GM12872 (cell line): Measurements from ENCODE around the gene C19orf73.

Source experiments
- CTCF ChIP-seq: IDR thresholded peaks from 3 replicates; pipeline ENCODE4 v1.5.1; 2011; ENCODE audit warnings: low read depth, mild to moderate bottlenecking, low read length, moderate library complexity; ENCODE audit not compliant: insufficient read depth

C19orf73 gene

DNA sequence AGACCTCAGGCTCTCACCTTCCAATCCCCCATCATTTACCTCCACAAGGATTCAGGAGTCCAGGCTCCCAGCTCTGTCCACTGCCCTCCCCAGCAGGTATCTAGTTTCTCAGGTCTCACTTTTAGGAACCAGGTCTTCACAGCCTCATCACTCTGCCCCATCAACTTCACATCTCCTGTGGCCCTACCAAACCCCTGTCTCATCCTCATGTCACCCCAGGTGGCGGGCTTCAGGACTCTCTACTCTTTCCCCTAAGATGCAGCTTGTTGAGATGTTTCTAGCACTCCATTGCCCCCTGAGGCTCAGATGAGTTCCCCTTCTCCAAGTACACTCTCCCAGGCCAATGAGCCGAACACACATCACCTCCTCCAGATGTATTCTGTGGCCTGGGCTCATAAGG is 1.9 kb upstream of the C19orf73 start:
- TF ChIP-seq CTCF: no peak

DNA sequence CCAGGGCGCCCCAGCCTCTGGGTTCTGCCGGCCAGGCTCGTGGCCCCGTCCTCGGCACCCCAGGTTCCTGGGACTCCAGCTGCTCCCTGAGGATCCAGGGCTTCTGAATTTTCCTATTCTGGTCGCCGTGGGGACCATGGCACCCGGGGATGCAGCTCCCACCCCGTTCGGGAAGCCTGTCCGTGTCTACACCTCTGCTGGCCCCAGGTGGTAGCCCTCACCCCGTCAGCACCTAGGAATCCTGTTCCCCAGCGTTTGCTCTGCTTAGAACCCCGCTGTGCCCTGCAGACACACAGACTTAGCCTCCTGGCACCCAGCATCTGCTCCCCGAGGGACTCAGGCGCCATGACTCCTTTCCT is 1.4 kb upstream of the C19orf73 start:
- TF ChIP-seq CTCF: no peak

DNA sequence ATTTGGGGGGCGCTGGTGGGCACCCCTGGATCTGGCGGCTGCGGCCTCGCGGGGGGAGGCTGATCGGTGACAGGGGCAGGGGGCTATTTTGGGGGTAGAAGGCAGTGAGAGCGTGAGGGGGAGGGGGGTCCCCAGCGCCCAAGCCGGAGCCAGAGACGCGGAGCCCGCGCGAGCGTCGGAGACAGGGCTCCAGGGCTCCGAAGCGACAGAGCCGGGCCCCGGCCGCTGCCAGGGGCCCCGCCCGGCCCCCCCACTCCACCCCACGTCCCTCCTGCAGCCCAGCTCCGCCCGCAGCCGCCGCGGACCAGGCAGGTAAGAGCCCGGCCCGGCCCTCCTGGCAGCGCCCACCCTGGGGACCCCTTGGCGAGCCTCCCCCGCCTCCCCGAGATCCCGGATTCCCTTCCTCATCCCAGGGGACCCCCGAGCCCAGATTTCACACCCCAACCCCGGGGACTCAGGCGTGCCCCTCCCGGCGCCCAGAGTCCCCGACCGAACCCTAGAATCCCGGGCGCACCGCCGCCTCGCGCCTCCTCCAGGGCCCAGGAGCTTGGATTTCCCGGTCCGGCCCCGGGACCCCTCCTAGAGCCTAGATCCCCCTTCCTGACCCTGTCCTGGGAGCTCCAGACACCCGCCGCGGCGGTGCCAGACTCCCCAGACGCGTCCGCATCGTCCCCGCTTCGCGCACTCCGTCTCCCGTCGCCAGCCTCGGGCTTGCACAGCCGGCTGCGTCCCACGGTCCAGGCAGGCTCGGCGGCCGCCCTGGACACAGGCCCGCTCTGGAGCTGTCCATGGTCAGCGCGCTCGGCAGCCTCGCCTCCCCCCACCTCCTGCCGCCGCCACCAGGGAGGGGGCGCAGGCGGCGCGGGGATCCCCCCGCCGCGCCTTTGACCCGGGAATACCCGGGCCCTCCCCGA is 725 bp upstream of the C19orf73 start, which contains the start of gene PPFIA3:
TSS of gene PPFIA3 (plus strand) at position 134 of the 914 bp plus-strand sequence. CDS start 8,330 bp downstream, outside the sequence.
- no peak for TF ChIP-seq CTCF

DNA sequence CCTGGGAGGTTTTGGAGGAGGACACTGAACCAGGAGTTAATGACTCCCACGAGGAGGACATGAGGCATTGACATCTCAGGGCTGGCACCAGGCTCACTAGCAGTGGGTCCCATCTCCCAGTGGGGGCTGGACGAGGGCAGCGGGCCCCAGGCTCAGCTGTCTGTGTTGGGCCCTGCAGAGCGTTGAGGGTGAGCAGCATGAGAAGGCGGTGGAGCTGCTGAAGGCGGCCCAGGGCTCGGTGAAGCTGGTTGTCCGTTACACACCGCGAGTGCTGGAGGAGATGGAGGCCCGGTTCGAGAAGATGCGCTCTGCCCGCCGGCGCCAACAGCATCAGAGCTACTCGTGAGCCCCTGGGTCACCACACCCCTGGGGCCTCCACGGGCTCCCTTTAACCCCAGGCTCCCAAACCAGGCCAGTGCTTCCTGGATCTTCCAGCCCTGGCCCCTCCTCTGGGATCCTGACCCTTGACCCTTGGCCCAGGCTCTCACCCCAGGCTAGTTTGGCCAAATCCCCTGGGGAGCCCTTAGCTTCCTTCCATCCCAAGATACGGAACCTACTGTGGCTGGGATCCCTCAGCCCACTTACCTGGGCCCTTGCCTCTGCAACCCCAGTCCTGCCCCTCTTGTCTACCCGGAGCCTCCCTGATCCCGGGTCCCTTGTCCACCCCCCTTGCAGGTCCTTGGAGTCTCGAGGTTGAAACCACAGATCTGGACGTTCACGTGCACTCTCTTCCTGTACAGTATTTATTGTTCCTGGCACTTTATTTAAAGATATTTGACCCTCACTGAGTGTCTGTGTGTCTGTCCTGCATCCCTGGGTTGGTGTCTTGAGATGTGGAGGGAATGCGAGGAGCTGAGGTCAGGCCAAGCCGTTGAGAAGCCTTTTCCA is 1.0 kb downstream of the C19orf73 start:
- TF ChIP-seq CTCF: no peak

DNA sequence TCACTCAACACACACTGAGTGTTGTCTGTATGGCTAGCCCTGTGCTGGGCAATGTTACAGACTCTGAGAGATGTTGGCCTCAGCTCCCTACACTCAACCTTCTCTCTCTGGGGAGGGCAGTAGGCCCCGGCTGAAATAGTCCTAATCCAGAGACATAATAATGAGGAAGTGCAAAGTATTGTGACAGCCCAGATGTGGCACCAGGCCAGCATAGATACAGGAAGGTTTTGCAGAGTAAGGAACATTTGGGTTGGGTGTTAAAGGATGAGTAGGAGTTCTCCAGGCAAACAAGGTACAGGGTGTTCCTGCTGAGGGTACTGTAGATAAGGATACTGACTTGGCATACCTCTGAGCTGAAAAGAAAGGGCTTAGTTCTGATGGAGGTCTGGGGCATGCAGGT is 2.4 kb downstream of the C19orf73 start:
- TF ChIP-seq CTCF: no peak

GRCh38 chr19:49114630-49115363 is 4.1 kb downstream of the C19orf73 start:
- no peak for TF ChIP-seq CTCF
